ENCODE results near the gene TRAPPC2. TPM values are rescaled to one million over a fixed set of nuclear protein-coding genes. Genes with fewer than 3 reads are reported as not detected.

Gene TRAPPC2
- total and polyA plus RNA-seq, 9 of the 15 experiments (the other 6 are each of a cell fraction or from before 2014, with no cell fraction given): 10.3 to 30.6 (median 18.6) TPM

GRCh38 chrX:13750204-13750603, 15.8 kb upstream of the TRAPPC2 start (continued):
- TF ChIP-seq, protein P1, sequence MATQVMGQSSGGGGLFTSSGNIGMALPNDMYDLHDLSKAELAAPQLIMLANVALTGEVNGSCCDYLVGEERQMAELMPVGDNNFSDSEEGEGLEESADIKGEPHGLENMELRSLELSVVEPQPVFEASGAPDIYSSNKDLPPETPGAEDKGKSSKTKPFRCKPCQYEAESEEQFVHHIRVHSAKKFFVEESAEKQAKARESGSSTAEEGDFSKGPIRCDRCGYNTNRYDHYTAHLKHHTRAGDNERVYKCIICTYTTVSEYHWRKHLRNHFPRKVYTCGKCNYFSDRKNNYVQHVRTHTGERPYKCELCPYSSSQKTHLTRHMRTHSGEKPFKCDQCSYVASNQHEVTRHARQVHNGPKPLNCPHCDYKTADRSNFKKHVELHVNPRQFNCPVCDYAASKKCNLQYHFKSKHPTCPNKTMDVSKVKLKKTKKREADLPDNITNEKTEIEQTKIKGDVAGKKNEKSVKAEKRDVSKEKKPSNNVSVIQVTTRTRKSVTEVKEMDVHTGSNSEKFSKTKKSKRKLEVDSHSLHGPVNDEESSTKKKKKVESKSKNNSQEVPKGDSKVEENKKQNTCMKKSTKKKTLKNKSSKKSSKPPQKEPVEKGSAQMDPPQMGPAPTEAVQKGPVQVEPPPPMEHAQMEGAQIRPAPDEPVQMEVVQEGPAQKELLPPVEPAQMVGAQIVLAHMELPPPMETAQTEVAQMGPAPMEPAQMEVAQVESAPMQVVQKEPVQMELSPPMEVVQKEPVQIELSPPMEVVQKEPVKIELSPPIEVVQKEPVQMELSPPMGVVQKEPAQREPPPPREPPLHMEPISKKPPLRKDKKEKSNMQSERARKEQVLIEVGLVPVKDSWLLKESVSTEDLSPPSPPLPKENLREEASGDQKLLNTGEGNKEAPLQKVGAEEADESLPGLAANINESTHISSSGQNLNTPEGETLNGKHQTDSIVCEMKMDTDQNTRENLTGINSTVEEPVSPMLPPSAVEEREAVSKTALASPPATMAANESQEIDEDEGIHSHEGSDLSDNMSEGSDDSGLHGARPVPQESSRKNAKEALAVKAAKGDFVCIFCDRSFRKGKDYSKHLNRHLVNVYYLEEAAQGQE (IDR thresholded peaks at IDR 0.05; ENCODE audit: borderline replicate concordance): peak; percentile 13; the same call in 1 of the 2 replicates
- TF ChIP-seq, protein P1 (CRISPR knock-in tag; IDR thresholded peaks at IDR 0.05; ENCODE audit: low read depth): no peak
- peak; percentile 67 for TF ChIP-seq MAFF (IDR thresholded peaks at IDR 0.05; ENCODE audit: low read length)
- no peak for TF ChIP-seq SRSF9 (IDR thresholded peaks at IDR 0.05; ENCODE audit: borderline replicate concordance, low read depth, low read length)
- TF ChIP-seq, protein P2, sequence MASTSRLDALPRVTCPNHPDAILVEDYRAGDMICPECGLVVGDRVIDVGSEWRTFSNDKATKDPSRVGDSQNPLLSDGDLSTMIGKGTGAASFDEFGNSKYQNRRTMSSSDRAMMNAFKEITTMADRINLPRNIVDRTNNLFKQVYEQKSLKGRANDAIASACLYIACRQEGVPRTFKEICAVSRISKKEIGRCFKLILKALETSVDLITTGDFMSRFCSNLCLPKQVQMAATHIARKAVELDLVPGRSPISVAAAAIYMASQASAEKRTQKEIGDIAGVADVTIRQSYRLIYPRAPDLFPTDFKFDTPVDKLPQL (IDR thresholded peaks at IDR 0.05; ENCODE audit: extremely low read depth, insufficient read length): no peak
- peak; percentile 29; the same call in 1 of the 2 replicates for TF ChIP-seq NFE2 (IDR thresholded peaks at IDR 0.05; ENCODE audit: low read depth)
- no peak for TF ChIP-seq SIX5 (IDR thresholded peaks at IDR 0.05; ENCODE audit: borderline replicate concordance in 1 of 2, insufficient read depth in 1 of 2, low read depth in 1 of 2, low read length in 2 of 2)
- TF ChIP-seq MAFK (IDR thresholded peaks at IDR 0.05; ENCODE audit: low read length): peak; percentile 65; the same call in 1 of the 2 replicates
- peak; percentile 75; the same call in 1 of the 2 replicates for TF ChIP-seq HMBOX1 (IDR thresholded peaks at IDR 0.05)
- peak; percentile 94 for TF ChIP-seq ZNF316 (IDR thresholded peaks at IDR 0.05)
- TF ChIP-seq MAFG (tag; conservative IDR thresholded peaks at IDR 0.05): peak; percentile 80

Data from K562 (cell line).